ENCODE results near the gene NEO1.

Gene NEO1

GRCh38 chr15:73227433-73228056 lies 175.3 kb downstream of the NEO1 start:
- DNase-seq: no peak

- DNase-seq: no peak
Observed at GRCh38 chr15:73228128-73228646, 175.9 kb downstream of the NEO1 start.

DNA sequence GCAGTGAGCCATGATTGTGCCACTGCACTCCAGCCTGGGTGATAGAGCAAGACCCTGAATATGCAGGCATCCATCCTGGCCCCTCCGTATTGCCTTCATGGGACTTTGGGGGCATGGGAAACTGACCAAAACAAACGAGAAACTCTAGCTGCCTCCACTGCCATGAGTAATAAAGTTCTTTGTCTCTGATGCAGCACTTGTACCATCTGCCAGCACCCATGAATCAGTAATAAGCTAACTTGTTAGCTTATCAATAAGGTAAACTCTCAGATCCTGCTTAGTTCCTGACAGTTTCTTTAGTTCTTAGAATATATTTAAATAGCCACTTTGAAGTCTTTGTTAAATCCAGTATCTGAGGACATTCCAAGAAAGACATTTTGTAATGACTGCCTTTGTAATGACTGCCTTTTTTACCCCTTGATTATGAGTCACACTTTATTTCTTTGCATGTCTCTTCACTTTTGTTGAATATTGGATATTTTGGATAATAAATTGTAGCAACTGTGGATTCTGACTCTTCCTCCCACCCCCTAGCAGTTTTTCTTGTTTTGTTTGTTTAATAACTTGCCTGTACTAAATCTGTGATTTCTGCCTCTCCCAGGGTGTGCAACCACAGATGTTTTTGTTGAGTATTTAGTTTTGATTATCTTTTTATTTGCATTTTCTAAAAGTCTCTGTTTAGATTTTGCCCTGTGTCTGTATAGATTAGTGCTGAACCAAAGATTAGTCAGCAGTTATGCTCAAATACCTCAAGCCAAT lies 179.6 kb downstream of the NEO1 start:
- peak; percentile 22 for DNase-seq

- no peak for DNase-seq
Observed at GRCh38 chr15:73232776-73233175, 180.5 kb downstream of the NEO1 start.

GRCh38 chr15:73233623-73234022 lies 181.4 kb downstream of the NEO1 start:
- no peak for DNase-seq

DNA sequence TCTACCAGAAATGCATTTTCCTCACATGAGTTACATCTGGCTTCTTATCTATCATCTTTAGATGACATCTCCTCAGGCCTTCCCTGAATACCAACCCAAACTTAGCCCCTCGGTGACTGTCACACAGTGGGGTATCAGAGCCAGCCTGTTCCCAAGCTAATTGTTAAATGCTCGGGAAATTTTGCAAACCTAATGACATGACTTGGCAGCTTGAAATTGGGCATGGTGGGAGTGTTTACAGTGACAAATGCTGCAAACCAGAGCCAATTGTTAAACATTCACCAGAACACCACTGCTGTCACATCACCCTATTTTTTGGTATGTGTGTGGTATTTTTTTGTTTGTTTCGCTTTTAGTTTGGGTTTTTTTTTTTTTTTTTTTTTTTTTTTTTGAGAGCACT lies 185.6 kb downstream of the NEO1 start:
- DNase-seq: no peak

DNA sequence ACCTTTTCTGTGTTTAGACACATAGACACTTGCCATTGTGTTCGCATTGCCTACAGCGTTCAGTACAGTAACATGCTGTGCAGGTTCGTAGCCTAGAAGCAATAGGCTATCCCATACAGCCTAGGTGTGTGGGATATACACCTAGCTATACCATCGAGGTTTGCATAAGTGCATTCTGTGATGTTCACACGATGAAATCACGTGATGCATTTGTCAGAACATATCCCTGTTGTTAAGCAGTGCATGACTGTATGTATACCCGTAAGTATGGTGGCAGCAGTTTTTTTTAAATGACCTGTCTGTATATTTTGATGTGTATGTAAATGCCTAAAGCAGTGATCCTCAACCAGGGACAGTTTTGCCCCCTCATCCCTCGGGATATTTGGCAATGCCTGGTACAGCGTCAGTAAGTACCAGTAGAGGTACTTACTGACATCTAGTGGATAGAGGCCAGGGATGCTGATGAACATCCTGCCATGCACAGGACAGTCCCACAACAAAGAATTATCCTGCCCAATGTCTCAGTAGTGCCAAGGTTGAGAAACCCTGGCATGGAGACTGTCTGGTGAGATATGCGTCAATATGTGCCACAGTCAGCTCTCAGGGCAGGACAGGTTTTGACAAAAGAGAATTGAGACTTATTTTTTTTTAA lies 187.4 kb downstream of the NEO1 start:
- DNase-seq: no peak

- DNase-seq: peak; percentile 54
Observed at GRCh38 chr15:73240866-73241499, 188.7 kb downstream of the NEO1 start.

GRCh38 chr15:73244333-73244732 lies 192.1 kb downstream of the NEO1 start:
- DNase-seq: no peak

DNA sequence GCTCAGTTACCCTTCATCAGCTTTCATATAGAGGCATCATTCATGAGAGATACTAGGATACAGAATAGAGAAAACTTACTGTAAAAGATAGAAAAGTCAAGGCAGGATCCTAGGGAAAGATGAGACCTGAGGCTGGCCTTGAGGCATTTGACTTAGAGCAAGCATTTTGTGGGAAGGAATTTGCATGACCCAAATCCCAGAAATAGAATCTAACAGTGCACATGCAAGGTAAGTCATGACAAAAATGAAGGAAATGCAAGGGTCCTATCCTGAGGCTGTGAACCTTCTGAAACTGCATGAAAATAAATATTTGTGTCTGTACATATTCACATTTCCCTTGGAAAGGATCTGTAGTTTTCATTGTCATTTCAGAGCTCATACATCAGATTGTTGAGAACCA lies 194.2 kb downstream of the NEO1 start:
- no peak for DNase-seq

- DNase-seq: no peak
Observed at GRCh38 chr15:73246898-73247297, 194.6 kb downstream of the NEO1 start.

DNA sequence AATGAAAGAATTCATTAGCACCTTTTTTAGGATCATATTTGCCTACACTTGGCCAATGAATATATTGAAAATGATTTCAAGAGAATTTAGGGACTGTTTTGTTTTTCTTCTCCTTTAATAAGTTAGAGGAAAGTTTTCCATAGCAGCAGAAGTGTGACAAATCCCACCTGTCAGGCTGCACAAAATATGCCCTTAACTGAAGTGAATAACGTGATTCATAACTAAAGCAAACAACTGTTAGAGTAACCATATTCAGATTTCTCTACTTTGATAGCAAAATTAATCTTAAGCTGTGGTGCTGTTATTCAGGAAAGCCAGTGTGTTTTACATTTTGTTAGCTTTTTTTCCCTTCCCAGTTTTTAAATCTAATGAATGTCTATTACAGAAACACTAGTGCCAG lies 195.1 kb downstream of the NEO1 start:
- DNase-seq: no peak

GRCh38 chr15:73249499-73249898 lies 197.2 kb downstream of the NEO1 start:
- no peak for DNase-seq

DNA sequence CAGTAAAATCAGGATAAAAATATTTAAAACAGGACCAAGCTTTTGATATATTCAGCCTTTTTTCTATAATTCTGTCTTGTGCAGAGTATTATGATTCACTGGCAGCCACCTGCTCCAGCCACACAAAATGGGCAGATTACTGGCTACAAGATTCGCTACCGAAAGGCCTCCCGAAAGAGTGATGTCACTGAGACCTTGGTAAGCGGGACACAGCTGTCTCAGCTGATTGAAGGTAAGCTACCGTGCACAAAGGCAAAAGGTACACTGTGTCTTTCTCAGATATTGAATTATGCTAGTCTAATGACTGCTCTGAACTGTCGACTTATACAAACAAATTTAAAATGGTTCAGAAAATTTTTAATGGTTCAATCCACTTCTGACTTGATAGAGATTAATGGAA lies 202.3 kb downstream of the NEO1 start:
- no peak for DNase-seq

DNA sequence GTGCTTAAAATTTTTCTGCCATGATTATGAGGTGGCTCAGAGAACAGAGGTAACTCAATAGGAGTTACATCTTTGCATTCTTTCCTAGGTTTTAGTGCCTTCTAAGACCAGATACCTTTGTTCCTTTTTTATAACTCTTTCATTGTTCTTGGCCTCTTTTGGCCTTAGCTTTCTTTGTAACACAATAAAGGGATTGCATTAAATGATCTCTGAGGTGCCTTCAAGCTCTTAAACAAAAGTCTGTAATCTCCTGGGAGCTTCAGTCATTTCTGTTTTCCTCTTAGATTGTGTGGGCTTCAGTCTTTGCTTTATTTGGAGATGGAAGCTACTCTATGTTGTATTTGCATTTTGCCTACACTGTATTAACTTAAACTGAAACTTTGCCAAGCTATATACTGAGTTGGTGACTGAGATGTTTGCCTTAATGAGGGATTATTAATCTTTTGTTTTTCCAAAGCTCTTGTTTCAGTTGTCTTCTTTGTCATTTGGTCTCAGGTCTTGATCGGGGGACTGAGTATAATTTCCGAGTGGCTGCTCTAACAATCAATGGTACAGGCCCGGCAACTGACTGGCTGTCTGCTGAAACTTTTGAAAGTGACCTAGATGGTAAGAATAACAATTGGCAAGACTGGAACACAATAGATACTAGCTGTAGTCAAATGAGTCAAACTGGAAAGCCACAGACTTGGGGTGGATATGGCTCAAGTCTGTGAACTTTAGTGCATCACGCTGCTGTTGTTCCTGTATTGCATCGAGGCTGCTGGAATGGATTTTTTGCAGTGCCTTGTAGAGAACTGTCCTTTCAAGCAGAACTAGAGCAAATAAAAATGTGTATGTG lies 206.2 kb downstream of the NEO1 start:
- no peak for DNase-seq

DNA sequence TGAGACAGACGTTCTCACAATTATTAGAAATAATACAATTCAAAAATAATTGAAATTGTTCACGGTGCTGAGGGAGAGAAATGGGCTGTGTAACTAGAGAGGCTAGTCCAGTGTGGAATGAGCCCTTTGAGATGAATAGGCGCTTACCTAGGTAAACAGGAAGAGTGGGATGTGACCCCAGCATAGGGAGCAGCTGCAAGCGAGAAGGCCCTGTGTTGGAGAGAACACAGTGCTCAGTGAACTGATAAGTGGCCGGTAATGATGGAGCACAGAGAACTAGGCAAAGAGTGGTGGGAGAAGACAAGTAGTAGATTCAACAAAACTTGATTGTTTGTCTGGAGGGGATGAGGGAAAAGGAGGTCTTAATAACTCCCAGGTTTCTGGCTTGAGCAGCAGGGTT lies 212.6 kb downstream of the NEO1 start:
- DNase-seq: no peak

GRCh38 chr15:73265536-73266153 lies 213.4 kb downstream of the NEO1 start:
- peak; percentile 49 for DNase-seq

DNA sequence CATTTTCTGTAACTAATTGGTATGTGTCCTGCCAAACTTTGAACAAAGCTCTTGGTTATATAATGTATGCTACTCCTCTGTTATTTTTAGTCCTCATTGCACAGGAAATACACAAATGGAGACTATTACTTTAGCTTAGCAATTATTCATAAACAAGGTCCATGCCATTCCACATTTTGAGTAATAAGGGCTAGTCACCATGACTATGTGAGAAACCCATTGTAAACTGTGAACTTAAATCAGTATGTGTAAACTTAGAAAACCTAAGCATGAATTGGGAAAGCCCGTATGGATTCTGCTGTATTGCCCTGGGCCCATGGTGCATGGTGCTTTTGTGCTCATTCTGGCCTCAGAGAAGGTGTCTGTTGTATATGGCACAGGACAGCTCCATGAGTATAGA lies 216.2 kb downstream of the NEO1 start:
- DNase-seq: no peak

DNA sequence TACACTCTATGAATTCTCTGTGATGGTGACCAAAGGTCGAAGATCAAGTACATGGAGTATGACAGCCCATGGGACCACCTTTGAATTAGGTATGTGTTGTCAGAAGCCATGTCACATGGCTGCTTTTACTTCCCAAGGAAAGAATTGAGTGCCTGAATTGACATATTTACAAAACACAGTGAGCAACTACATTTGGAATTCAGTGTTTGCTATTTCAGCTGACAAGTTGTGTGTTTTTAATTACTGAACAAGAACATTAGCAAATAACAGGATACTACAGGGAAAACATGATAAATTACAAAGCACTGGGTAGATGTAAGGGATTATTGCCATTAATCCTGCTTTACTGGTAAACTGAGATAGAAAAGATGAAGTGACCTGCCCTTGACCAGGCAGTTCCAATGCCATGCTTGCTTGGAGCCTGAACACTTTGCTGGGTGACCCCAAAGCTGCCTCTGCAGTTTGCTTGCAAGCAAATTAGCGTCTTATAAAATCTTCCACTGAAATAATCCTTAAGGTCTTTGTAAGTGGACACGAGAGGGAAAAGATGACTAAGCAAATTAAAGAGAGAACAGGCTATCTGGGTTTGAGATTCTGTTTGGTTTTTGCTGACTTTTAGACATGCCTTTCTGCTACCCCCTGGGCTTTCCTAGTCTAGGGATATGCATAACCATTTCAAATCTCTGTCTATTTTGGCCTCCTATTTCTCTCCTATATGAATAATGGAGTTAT lies 218.3 kb downstream of the NEO1 start:
- DNase-seq: no peak

- peak; percentile 59 for DNase-seq
Observed at GRCh38 chr15:73273181-73274002, 221.1 kb downstream of the NEO1 start.
